VCaP (cell line): ENCODE results near the gene MLN.

Source experiments
- H3K27ac ChIP-seq: fragments of 450-650 bp; 2 replicates; pipeline ENCODE4 v1.5.1; 2017
- TF ChIP-seq, protein P1 (sequence below): fragments of 450-650 bp; conservative IDR thresholded peaks from 2 replicates; pipeline ENCODE4 v1.5.1; 2017; ENCODE audit warnings: mild to moderate bottlenecking, moderate library complexity

The MLN gene

DNA sequence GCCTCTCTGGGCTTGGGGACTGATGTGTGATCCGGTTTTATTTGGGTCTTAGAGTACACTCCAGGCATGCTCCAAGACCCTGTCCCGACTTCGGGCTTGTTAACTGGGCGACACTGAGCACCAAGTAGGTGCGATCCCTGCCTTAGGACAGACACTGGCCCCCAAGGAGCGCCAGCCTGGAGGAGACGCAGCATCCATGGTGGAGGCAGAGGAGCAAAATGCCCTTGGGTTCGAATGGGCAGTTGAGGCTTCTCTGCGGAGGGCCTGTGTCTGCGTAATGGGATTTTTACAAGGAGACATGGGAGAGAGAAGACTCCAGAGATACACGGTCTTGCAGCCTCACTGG, 14.3 kb downstream of the MLN start:
- TF ChIP-seq, protein P1, sequence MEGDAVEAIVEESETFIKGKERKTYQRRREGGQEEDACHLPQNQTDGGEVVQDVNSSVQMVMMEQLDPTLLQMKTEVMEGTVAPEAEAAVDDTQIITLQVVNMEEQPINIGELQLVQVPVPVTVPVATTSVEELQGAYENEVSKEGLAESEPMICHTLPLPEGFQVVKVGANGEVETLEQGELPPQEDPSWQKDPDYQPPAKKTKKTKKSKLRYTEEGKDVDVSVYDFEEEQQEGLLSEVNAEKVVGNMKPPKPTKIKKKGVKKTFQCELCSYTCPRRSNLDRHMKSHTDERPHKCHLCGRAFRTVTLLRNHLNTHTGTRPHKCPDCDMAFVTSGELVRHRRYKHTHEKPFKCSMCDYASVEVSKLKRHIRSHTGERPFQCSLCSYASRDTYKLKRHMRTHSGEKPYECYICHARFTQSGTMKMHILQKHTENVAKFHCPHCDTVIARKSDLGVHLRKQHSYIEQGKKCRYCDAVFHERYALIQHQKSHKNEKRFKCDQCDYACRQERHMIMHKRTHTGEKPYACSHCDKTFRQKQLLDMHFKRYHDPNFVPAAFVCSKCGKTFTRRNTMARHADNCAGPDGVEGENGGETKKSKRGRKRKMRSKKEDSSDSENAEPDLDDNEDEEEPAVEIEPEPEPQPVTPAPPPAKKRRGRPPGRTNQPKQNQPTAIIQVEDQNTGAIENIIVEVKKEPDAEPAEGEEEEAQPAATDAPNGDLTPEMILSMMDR: no peak
- peak overlapping the region; percentile 99 for H3K27ac ChIP-seq

- TF ChIP-seq, protein P1: peak; percentile 2; the same call in 1 of the 2 replicates
- H3K27ac ChIP-seq: peak within 1 kb of the TSS; percentile 99
These were observed 14.9 kb downstream of the MLN start, which contains the start of gene LEMD2 for GRCh38 chr6:33788694-33789549. Gene LEMD2, minus strand, starts transcription at chr6:33789130. Its CDS starts 14 bp downstream, at chr6:33789116.

GRCh38 chr6:33787954-33788693, 15.7 kb downstream of the MLN start:
- peak overlapping the region; percentile 99 for H3K27ac ChIP-seq
- TF ChIP-seq, protein P1: peak; percentile 24; the same call in 1 of the 2 replicates

- TF ChIP-seq, protein P1: no peak
- H3K27ac ChIP-seq: peak overlapping the region; percentile 99
These were observed 16.4 kb downstream of the MLN start for GRCh38 chr6:33787346-33787953.

DNA sequence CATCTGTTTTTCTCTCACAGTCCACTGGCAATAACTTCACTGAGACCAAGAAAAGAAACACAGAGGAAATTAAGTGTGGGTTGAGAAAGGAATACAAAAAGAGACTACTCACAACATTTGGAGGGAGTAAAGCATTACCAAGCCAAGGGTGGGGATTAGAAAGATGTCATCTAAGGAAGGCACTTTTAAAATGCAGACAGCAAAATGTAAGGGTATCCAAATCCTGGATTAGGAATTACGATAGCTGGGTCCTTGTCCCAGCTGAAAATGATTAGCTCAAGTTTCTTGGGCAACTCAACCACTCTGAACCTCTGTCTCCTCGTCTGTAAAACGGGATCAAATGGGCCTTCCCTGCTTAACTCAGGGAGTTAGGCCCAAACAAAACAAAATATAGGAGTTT, 17.1 kb downstream of the MLN start:
- peak overlapping the region; percentile 99 for H3K27ac ChIP-seq
- TF ChIP-seq, protein P1: no peak

GRCh38 chr6:33785778-33786177, 18.0 kb downstream of the MLN start:
- TF ChIP-seq, protein P1: no peak

DNA sequence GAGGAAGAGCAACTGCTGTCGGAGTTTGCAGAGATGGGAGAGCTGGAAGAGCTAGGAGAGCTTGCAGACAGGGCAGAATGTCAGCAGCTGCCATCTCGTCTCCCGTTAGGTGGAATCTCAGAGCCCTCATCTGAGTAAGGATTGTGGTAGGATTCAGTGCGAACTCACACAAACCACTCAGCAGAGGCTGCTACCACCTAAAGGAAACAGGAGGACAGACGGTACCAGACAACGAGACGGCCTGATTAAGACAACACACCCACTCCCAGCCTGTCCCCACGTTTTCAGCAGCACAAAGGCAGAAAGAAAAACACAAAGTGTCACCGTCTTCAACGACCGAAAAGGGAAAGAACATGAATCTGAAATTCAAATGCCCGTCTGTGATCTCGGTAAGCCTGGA, 19.0 kb downstream of the MLN start:
- H3K27ac ChIP-seq: peak overlapping the region; percentile 99; the same call in 1 of the 2 replicates
- TF ChIP-seq, protein P1: no peak

More at GRCh38 chr6:33785778-33786177, 18.0 kb downstream of the MLN start:
- H3K27ac ChIP-seq: peak overlapping the region; percentile 99; the same call in 1 of the 2 replicates
